NCI-H510A treated with DMSO at 0.1 percent for 48 hours (cell line): ENCODE results near the gene MLEC.
"Not testable (repeated sequence)": the region's sequence is repeated elsewhere in the genome, so short reads cannot be mapped to it uniquely, and the experiment has no call there.

Experiments used
- DNase-seq: peaks from one replicate; lab custom pipeline; 2025; lab: John Stamatoyannopoulos, UW

The MLEC gene

GRCh38 chr12:120720987-120721801 lies 34.2 kb downstream of the MLEC start:
- DNase-seq, result no peak

GRCh38 chr12:120721866-120722265 lies 34.9 kb downstream of the MLEC start:
- no peak for DNase-seq

- DNase-seq, result no peak
Measured at GRCh38 chr12:120722784-120723183, 35.8 kb downstream of the MLEC start.

GRCh38 chr12:120724720-120725119 lies 37.8 kb downstream of the MLEC start:
- DNase-seq, result no peak

GRCh38 chr12:120725151-120725658 lies 38.3 kb downstream of the MLEC start:
- peak; percentile 65 for DNase-seq

GRCh38 chr12:120725659-120726509 lies 38.9 kb downstream of the MLEC start, which contains the start of gene ACADS:
TSS of gene ACADS (plus strand) at chr12:120725826. CDS start at chr12:120725886, 60 bp downstream.
- peak; percentile 92 for DNase-seq

- no peak for DNase-seq
Measured at GRCh38 chr12:120726510-120726793, 39.5 kb downstream of the MLEC start.

GRCh38 chr12:120726961-120727360 lies 40.0 kb downstream of the MLEC start:
- no peak for DNase-seq

- not testable (repeated sequence) for DNase-seq
Measured at GRCh38 chr12:120732198-120732597, 45.2 kb downstream of the MLEC start.

GRCh38 chr12:120733574-120733973 lies 46.6 kb downstream of the MLEC start:
- no peak for DNase-seq

GRCh38 chr12:120734210-120734609 lies 47.3 kb downstream of the MLEC start:
- DNase-seq, result no peak

- DNase-seq, result no peak
Measured at GRCh38 chr12:120735181-120735580, 48.2 kb downstream of the MLEC start.

GRCh38 chr12:120736404-120737331 lies 49.7 kb downstream of the MLEC start:
- DNase-seq, result no peak

- DNase-seq, result no peak
Measured at GRCh38 chr12:120737557-120738251, 50.8 kb downstream of the MLEC start.

GRCh38 chr12:120738252-120739030 lies 51.5 kb downstream of the MLEC start:
- DNase-seq, result no peak

- no peak for DNase-seq
Measured at GRCh38 chr12:120739031-120739762, 52.2 kb downstream of the MLEC start.

- DNase-seq, result no peak
Measured at GRCh38 chr12:120739821-120740613, 53.1 kb downstream of the MLEC start.

- no peak for DNase-seq
Measured at GRCh38 chr12:120740871-120741270, 53.9 kb downstream of the MLEC start.
